Left renal cortex interstitium (tissue), 4 donors: Measurements from ENCODE around the gene SLC35F1. TPM values are rescaled to one million over a fixed set of nuclear protein-coding genes. Genes with fewer than 3 reads are reported as not detected.
A peak's percentile ranks its signal among the peaks of the same experiment; 100 is the strongest.

Experiments
- DNase-seq, 4 donors: peaks; one replicate each; pipeline ENCODE4 v3.0.0-alpha.2; 2013; ENCODE audit warnings: low read depth in 4 of 4, low spot score in 2 of 4, missing footprints in 1 of 4
- polyA plus RNA-seq, 4 donors: library from polyadenylated mRNA; unstranded; fragments of 120-200 nt; gene quantifications; one replicate each; pipeline ENCODE4 v1.2.1, GENCODE V29; 2013; ENCODE audit not compliant: insufficient read length in 4 of 4

Gene SLC35F1
- polyA plus RNA-seq, 4 donors: 2.0 to 3.5 (median 3.2) TPM

DNA sequence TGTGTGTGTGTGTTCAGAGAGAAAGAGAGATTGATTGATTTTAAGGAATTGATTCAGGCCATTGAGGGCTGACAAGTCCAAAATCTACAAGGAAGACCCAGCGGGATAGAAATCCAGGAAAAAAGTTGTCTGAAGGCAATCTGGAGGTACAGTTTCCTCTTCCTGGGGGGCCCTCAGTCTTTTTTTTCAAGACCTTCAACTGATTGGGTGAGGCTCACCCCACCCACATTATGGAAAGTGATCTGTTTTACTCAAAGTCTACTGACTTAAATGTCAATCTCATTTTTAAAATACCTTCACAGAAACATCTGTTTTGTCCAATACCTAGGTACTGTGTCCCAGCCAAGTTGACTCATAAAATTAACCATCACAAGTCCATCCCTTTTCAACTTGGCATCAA lies 398.0 kb downstream of the SLC35F1 start:
- DNase-seq: no peak

DNA sequence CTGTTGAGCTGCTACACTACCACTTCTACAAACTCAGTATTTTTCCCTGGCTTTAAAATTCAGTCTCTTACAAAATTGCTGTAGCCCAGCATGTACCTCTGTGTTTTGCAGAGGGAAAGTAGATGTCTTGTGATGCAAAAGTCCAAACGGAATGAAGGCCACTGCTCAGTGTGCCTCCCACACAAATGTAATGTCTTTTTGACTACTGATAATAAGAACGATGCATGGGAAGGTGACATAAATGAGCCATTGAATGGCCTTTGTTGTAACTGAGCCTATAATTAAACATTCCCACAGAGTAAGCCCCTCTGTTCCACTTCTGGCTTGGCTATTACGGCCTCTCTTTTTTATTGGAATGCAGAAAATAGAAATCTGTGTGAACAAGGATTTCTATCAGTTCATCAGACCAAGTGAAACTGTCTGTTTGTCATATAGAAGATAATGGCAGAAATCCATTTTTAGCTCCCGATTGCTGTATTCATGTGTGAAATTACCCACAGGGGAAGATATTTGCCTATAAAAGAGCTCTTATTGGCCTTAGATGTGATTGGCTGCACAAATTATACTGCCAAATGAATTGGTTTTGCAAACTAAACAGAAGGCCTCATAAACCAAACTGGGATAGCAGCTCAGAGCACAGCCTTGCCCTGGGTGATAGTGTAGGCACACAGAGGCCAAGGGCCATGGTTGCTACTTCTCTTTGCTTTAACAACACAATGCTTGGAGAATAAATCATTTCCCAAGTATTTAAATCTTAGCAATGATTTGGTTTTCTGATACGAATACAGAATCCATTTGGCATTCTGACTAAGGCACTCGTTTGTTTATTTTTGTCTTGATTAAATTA lies 399.6 kb downstream of the SLC35F1 start:
- DNase-seq: no peak

DNA sequence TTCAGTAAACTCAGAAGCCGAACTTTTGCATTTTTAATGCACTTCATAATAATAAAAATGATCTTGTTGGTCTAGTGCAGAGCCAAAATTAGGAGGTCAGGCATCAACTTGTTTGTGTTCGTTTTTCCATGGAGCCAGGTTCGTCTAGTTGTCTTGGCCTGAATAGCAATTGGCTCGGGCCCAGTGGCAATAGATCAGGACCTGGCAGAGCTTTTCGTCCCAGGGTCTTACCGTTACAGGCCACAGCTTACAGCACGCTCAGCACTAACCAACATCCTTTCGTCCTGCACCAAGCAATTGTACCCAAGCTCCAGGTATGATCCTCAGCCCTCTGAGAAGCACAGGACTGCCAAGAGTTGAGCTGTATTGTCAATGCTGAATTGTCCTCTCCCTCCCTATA lies 400.5 kb downstream of the SLC35F1 start:
- DNase-seq: no peak

DNA sequence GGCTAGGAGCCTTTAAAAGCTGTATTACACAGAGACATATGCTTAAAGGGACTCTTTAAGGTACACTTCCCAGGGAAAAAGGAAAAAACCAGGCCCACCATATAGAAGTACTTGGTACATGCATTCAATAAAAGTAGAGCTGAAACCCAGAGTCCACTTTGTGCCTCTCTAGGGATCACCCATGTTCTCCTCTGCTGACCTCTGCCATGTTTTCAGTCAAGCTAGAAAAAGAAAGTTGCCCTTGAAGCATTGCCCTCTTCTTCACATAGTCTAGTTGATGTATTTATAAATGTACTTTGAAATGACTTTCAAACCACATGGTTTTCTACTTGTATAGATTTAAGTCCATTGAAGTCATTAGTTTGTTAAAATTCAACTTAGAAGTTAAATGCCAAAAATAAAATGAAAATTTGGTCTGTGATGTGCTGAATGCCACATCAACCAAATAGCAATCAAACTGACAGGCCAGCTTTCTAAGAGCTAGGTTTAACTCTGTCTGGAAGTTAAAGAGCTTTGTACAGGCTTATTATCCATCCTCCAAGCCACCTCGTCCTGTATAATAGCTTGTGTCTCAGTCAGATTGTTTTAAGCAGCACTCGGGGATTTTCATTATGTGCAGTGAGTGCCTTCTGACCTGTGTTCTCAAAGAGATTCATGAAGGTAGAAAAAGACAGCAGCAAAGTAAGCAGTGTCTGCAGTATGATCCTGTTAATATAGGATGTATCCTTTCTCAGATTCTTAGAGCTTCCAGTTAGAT lies 402.5 kb downstream of the SLC35F1 start:
- DNase-seq: no peak

DNA sequence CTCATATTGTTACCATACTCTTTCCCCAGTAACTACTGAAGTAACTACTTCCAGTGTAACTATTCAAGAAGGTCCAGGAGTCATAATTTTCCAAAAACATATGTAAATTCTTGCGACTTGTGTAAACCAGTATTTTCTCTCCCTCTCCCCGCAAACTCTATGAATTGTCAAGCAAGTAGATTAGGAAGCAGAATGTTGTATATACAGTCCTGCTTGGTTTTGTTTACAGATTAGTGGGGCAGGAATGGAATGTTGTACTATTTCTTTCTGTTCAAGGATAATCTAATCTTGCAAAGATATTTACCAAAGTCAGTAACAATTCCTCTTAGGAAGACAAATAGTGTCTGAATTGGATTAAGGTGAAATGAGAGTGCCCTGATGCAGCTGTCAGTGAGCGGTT lies 406.1 kb downstream of the SLC35F1 start:
- DNase-seq: no peak

DNA sequence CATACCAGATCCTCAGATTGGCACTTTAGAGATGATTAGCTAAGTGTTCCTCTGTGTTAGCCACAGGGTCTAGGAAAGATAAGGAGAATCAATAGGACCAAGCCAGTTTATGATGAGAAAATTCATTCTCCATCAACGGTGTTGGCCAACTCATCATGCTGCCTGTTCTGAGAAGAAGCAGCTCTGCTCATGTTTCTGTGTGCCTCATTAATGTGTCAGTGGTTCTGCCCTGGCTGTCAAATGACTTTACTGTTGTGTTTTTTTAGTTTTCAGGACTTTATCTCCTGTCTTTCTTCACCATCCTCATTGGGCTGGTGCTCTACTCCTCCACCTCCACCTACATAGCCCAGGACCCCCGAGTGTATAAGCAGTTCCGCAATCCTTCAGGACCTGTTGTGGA lies 406.7 kb downstream of the SLC35F1 start:
- no peak for DNase-seq

DNA sequence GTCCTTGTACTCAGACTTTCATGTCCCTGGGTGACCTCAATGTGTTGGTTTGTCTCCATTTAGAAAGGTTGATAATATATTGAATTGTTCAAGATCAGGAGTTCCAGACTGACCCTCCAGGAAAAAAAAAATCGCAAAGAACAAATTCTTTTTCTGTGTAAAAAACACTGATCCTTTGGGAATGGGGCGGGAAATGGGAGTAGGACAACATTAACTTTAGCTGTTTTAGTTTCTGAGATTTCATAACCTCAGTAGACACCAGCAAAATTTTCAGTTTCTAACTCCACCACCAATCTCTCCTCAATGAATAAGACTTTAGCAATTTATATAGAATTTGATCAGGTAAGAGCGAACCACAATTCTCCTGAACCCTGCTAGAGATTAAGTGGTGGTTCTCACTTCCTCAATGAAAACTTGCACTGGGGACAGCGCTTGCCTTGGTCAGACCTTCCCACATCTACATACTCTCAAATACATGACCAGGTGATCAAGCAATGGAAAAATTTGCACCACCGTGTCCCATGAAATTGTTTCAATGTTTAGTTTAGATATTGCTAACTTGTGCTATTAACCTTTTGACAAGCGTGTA lies 409.8 kb downstream of the SLC35F1 start:
- DNase-seq: no peak

DNA sequence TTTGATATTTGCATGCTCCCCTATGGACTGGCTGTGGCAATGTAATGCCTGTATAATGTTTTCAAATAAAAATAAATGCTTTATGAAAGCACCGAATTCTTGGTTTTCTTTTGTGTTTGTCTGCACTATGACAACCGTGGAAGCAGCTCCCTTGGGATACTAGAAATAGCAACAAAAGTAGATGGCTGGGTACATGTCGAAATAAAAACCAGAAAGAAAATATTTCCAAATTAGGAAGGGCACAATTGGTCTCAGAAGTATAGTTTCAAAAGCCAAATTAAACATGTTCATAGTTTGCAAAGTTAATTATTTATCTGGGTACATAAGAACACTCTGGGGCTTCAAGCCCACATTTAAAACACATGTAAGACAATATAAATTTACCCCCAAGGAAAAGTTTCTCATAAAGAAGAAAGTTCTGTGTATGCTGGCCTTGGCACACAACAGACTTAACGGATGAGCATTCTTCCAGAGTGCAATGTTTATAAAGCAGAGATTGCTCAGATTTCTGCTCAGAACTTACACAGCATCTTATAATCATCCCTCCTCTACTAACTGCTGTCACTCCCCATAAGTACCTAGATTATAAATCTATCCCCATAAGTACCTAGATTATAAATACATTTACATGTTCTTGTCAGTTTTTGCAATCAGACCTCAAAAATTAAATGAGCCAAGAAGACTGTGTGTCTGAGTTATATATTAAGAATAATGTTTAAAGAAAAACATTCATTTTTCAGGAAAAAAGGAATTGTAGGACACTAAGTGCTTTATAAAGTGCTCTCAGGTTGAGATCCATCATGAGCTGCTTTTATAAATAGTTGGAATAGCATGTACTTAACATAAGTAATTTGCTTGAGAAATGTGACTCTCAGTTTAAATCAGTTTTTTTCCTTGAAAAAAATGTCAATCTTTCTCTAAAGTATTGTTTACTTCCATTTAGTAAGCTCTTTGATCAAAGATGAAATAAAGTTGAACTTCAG lies 410.8 kb downstream of the SLC35F1 start:
- no peak for DNase-seq

DNA sequence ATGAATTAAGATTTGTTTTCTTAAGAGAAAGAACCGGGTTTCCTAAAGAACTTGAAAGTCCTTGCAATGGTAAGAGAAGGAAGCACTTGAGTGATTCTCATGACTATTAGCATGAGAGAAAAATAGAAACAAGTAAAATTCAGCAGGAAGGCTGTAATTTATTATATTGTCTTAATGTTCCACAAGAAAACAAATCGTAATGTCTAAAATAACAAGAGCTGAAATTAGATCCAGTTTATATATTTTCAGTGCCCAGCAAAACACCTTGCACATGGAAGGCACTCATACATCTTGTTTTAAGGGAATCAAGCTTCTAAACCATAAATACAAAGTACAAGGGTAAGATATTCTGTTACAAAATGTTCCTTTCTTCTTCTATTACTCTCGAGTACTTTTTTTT lies 411.6 kb downstream of the SLC35F1 start:
- DNase-seq: peak in 1 of 4 donors; percentile 34

DNA sequence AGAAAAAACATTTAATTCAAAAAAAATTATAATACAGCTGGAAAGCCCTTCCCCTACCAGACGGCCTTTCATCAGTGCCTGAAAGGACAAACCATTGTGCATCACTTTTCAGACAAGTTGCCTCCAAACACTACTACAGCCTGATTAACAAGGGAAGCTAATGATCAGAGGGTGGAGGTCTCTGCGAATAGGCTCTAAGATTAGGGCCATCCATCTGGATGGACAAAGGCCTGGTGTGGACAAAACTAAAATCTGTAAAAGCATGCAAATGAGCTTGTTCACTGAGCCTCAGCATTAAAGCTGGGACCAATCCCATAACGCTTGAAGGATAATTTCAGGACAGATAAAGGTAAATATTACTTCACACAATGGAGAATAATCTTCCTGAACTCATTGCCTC lies 412.4 kb downstream of the SLC35F1 start:
- no peak for DNase-seq

DNA sequence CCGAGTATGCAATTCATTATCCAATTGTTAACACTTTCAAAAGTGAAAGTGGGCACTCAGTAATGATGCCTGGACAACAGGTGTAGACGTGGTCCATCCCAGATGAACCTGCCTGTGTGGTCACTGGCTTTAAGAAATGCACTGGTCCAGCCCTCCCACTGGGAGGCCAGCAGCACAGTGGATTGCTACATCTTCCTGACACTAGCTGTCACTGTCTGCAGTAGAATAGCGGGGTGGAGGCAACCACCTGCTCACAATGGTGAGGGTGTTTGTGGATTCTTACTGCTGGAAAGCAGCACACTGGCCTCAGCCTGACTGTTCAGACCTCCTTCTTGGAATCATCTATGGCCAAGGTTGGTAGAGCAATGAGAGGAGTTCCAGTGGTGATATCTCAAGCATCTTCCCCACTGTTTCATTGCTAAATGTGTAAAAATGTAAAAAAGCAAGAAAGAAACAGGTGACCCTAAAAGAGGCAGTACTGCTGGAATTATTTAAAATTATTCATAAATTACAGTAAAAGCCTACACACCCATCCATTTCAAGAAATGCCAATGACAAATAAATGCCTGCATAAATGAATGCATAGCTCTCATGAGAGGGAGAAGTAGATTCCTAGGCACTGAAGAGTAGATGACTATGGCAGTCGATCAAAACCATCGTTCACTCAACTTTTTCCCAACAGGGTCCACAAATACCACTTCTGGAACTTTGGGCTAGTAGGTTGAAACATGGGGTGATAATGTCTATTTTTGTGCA lies 413.0 kb downstream of the SLC35F1 start:
- no peak for DNase-seq

DNA sequence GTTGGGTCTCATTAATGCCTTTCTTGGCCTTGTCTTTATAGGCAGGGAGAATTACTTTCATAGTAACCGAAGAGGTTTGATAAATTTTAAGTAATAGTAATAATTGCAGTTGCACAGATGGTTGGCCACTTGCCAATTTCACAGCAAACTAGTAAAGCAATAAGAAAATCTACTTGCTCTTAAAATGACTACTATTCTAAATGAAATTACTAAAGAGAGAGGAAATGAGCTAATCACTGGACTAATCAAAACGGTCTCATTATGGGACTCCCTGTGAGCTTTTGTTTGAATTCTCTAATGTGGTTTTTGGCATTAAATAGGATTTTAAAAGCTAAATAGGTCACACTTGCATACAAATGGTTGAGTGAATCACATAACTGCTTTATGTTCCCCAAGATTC lies 413.6 kb downstream of the SLC35F1 start:
- no peak for DNase-seq

DNA sequence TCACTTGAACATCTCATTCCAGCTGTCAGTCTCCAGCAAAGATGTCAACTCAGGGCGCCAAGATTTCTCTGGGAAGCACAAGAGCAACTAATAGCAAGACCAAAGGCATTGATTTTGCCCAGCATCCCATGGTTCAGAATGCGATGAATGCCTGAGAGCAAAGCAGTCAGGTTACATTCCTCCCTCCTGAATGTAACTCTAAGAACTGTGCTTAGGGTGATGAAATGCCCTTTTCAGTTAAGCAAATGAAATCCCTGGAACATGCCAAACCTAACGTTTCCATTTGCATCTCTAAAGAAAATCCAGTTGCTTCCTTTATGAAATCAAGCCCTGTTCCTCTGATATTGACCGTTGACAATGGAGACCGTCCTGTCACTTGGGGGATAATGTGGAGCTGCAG lies 417.1 kb downstream of the SLC35F1 start:
- DNase-seq: no peak

DNA sequence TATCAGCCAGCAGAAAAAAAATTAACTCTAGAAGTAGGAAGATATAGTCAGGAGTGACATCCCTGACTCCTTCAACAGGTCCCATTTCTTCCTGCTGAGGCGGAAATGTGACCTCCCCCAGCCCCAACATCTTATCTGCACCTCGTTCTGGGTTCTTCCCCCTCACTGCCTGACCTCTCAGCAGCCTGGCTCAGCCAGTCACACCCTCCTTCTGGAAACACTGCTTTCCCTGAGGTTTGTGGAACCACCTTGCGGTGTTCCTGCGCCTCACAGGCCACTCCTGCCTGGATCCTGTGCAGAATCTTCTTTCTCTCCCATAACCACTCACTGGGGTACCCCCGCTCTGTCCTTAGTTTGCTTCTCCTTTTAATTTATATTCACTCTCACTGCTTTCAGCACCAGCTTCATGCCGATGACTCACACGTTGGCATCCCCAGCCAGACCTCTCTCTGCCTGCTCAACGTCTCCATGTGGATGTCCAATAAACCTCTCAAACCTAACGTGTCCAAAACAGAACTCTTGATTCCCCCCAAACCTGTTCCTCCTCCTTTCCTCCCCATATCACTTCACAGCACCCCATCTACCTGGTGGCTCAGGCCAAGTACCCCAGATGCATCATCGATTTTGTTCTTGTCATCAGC lies 418.3 kb downstream of the SLC35F1 start:
- DNase-seq: no peak

DNA sequence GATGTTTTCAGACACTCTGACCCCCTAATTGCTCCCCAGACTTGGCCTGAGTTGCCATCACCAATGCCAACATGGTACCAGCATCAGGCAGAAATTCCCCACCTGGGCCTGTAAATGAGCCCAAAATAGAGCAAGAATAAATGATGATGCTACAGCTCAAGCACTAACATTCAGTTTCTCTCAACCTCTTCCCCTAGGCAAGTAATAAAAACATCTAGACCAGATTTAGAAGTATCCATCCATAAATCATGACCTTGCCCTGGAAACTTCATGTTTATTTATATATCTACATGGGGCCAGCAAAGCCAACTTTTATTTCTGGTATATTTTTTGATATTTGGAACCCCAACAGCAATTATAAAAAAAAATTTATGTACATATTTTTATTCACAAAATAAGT lies 419.6 kb downstream of the SLC35F1 start:
- DNase-seq: no peak

DNA sequence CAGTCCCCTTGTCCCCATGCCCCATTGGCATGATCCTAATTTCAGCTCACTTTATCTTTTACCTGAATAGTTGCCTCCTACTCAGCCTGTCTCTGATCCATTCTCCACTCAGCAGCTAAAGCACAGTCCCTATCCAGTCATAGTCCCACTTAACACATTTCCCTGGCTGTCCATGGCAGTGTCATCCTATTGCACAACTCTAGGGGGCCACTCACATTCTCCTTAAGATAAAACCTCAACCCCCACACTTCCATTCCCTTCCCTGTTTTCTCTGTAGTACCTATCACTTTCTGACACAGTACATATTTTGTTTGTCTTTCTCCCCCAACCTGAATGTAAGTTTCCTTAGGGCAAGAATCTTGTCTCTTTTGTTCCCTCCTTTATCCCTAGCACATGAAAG lies 420.2 kb downstream of the SLC35F1 start:
- DNase-seq: no peak

DNA sequence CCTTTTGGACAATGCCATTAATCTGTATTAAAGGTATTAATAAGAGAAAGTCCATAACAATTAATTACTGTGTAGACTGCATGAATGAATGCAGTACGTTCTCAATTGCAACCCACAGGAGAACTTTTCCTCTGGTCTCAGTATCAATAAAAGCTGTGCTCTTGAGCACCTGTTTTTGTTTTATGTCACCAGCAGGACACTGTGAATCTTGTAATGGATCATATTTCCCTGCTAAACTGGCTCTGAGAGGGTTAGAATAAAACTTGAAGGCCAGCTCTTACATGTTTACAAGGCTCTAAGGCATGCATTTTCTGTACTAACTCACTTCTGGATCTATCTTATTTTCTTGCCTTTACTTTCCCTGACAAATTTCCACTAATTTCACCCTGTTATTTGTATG lies 426.7 kb downstream of the SLC35F1 start:
- DNase-seq: no peak

DNA sequence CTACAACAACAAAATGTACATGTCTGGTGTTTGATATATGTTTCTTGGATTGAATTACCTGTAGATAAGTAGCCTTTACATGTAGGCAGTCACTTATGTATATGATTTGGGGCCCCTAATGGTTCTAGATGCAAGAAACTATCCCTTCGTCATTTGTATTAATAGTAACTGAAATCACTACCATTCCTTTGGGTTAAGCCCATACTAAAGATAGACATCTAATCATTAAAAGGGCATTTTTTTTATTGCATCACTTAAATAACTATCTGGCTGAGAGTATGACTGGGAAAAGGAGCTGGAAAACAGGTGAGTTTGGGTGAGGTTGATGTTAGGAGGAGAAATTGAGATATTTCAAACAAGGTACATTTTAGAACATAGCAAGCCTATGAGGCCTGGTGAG lies 427.6 kb downstream of the SLC35F1 start:
- DNase-seq: no peak

DNA sequence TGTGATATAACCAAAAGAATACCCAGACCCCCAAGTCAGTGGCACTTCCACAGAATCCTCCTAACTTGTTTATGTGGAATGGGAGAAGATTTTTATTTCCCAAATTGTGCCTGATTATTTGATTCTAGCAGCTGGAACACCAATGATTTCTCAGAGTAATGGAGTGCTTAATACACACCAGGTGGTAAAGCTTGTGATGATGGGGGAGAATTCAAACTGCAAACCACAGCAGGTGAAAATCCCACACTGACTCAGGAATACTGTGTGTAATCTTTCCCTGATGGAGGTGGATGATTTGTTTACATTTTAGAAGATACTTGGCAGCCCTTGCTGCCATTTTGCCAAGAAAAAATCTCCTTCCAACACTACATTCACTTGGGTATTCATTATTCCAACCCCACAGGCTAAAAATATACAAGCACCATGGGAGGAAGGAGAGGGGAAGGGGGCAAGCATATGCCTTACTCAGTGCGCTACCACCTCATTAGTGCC lies 428.3 kb downstream of the SLC35F1 start:
- no peak for DNase-seq
